A549 (cell line): ENCODE measurements around the gene PIP5K1B. TPM values are rescaled to one million over a fixed set of nuclear protein-coding genes. Genes with fewer than 3 reads are reported as not detected.

Source experiments
- ATAC-seq, 2 experiments: fragments of 200-7000 bp in 1 of 2; fragments of >200 bp in 1 of 2; cut with Nextera tagmentation in 1 of 2; cut with Tn5 transposase in 1 of 2; 3 replicates each; pipeline versions ENCODE4 v1.8.0 to v1.9.1; 2018 to 2020; ENCODE audit warnings: mild to moderate bottlenecking in 1 of 2, moderate library complexity in 1 of 2
- CTCF ChIA-PET: fragments of 300-600 bp; sonication (Branson Sonifier 250); formaldehyde crosslinking; extraction: SDS; loops from one replicate; lab custom pipeline; 2021; ENCODE audit warnings: antibody characterized with exemption, inconsistent platforms; lab: Yijun Ruan, JAX
- POLR2A ChIA-PET: fragments of 350-600 bp; formaldehyde crosslinking; extraction: SDS; loops from one replicate; lab custom pipeline; 2021; ENCODE audit warnings: antibody characterized with exemption, inconsistent platforms; lab: Yijun Ruan, JAX
- DNase-seq, 2 experiments: peaks; one replicate each; pipeline versions ENCODE4 v3.0.0 to v3.0.0-alpha.2; 2011 to 2016; ENCODE audit warnings: low read depth in 1 of 2, low spot score in 1 of 2
- FAIRE-seq: peaks from 2 replicates; lab custom pipeline; 2011; peaks lifted over from hg19 to GRCh38; lab: Jason Lieb, UNC
- H3K27ac ChIP-seq, 2 experiments: fragments of >200 bp; sonication (Bioruptor Twin); formaldehyde crosslinking; 3 replicates each; pipeline ENCODE4 v1.5.1; 2016 to 2017
- H3K4me1 ChIP-seq: fragments of >200 bp; sonication (Bioruptor Twin); formaldehyde crosslinking; 3 replicates; pipeline ENCODE4 v1.6.1; 2016
- H3K4me2 ChIP-seq: fragments of >200 bp; sonication (Bioruptor Twin); formaldehyde crosslinking; 3 replicates; pipeline ENCODE4 v1.6.1; 2016
- H3K4me3 ChIP-seq: fragments of >200 bp; sonication (Bioruptor Twin); formaldehyde crosslinking; 3 replicates; pipeline ENCODE4 v1.5.1; 2016
- H3K9me3 ChIP-seq: fragments of >200 bp; sonication (Bioruptor Twin); formaldehyde crosslinking; 3 replicates; pipeline ENCODE4 v1.6.1; 2016
- BHLHE40 ChIP-seq: IDR thresholded peaks from 2 replicates; pipeline ENCODE4 v1.6.1; 2012; ENCODE audit warnings: low read depth, low read length, inconsistent platforms
- CEBPB ChIP-seq, 2 experiments: fragments of >200 bp in 1 of 2; sonication (Bioruptor Twin) in 1 of 2; formaldehyde crosslinking in 1 of 2; IDR thresholded peaks; 2 replicates each; pipeline ENCODE4 v1.6.1; 2012 to 2016
- CHD4 ChIP-seq: fragments of 200-600 bp; sonication (generic); IDR thresholded peaks from 2 replicates; pipeline ENCODE4 v1.6.1; 2016; ENCODE audit warnings: antibody characterized with exemption, mild to moderate bottlenecking, borderline replicate concordance
- EHMT2 ChIP-seq: fragments of 200-600 bp; sonication (generic); IDR thresholded peaks from 2 replicates; pipeline ENCODE4 v1.6.1; 2016; ENCODE audit warnings: antibody characterized with exemption, low read depth, mild to moderate bottlenecking, moderate library complexity
- EP300 ChIP-seq, 2 experiments: fragments of >200 bp; sonication (Bioruptor Twin); formaldehyde crosslinking; IDR thresholded peaks; 2 replicates in 1 of 2; 3 replicates in 1 of 2; pipeline ENCODE4 v1.6.1; 2016 to 2017
- ESRRA ChIP-seq: fragments of 150-350 bp; IDR thresholded peaks from 2 replicates; pipeline ENCODE4 v1.6.1; 2014; ENCODE audit warnings: mild to moderate bottlenecking, low read length, borderline replicate concordance
- FOSL2 ChIP-seq, 2 experiments: fragments of 450-650 bp in 1 of 2; fragments of >200 bp in 1 of 2; sonication (Bioruptor Twin) in 1 of 2; formaldehyde crosslinking; IDR thresholded peaks; 2 replicates each; pipeline versions ENCODE4 v1.5.0 to v1.6.1; 2016 to 2020; ENCODE audit warnings: mild to moderate bottlenecking in 1 of 2, moderate library complexity in 1 of 2
- GATA3 ChIP-seq: IDR thresholded peaks from 2 replicates; pipeline ENCODE4 v1.6.1; 2012; ENCODE audit warnings: borderline replicate concordance
- HEYL ChIP-seq: fragments of 250-450 bp; sonication (Bioruptor Pico); IDR thresholded peaks from 2 replicates; pipeline ENCODE4 v1.8.0; 2021; ENCODE audit warnings: mild to moderate bottlenecking, moderate library complexity
- HMGXB4 ChIP-seq: fragments of 250-450 bp; sonication (Bioruptor Pico); IDR thresholded peaks from 2 replicates; pipeline ENCODE4 v1.5.0; 2021; ENCODE audit warnings: mild to moderate bottlenecking, moderate library complexity, borderline replicate concordance
- HOXA7 ChIP-seq: fragments of 250-450 bp; sonication (Bioruptor Pico); IDR thresholded peaks from 2 replicates; pipeline ENCODE4 v1.5.0; 2020; ENCODE audit warnings: mild to moderate bottlenecking, moderate library complexity
- JUN ChIP-seq, 2 experiments: fragments of >200 bp; sonication (Bioruptor Twin); formaldehyde crosslinking; IDR thresholded peaks; 2 replicates in 1 of 2; 3 replicates in 1 of 2; pipeline ENCODE4 v1.6.1; 2016 to 2017
- JUNB ChIP-seq: fragments of >200 bp; sonication (Bioruptor Twin); formaldehyde crosslinking; IDR thresholded peaks from 2 replicates; pipeline ENCODE4 v1.6.1; 2016
- KDM1A ChIP-seq: fragments of 200-600 bp; sonication (generic); IDR thresholded peaks from 2 replicates; pipeline ENCODE4 v1.6.1; 2016; ENCODE audit warnings: low read depth, mild to moderate bottlenecking
- KDM5A ChIP-seq: fragments of 200-600 bp; sonication (generic); IDR thresholded peaks from 2 replicates; pipeline ENCODE4 v1.6.1; 2016; ENCODE audit warnings: antibody characterized with exemption, mild to moderate bottlenecking
- MAFK ChIP-seq: fragments of 450-650 bp; IDR thresholded peaks from 2 replicates; pipeline ENCODE4 v1.6.1; 2014; ENCODE audit not compliant: partially characterized antibody
- NFE2L2 ChIP-seq: fragments of 150-350 bp; conservative IDR thresholded peaks from 2 replicates; pipeline ENCODE4 v1.6.1; 2014; ENCODE audit warnings: low read length
- NR3C1 ChIP-seq: fragments of >200 bp; sonication (Bioruptor Twin); formaldehyde crosslinking; IDR thresholded peaks from 3 replicates; pipeline ENCODE4 v1.6.1; 2017
- PHF8 ChIP-seq: fragments of 200-600 bp; sonication (generic); IDR thresholded peaks from 2 replicates; pipeline ENCODE4 v1.6.1; 2016; ENCODE audit warnings: low read depth, mild to moderate bottlenecking, antibody characterized with exemption, moderate library complexity, borderline replicate concordance
- POLR2A ChIP-seq: IDR thresholded peaks from 2 replicates; pipeline ENCODE4 v1.6.1; 2012; ENCODE audit warnings: mild to moderate bottlenecking, low read length
- POLR2AphosphoS2 ChIP-seq: conservative IDR thresholded peaks from 2 replicates; pipeline ENCODE4 v1.6.1; 2012; ENCODE audit warnings: low read length, improper control_type of control experiment, inconsistent platforms
- RAD21 ChIP-seq, 2 experiments: fragments of >200 bp in 1 of 2; sonication (Bioruptor Twin) in 1 of 2; formaldehyde crosslinking in 1 of 2; IDR thresholded peaks in 1 of 2; conservative IDR thresholded peaks in 1 of 2; 2 replicates in 1 of 2; 3 replicates in 1 of 2; pipeline ENCODE4 v1.6.1; 2012 to 2018; ENCODE audit warnings: inconsistent platforms in 1 of 2
- REST ChIP-seq: fragments of 200-600 bp; sonication (generic); IDR thresholded peaks from 2 replicates; pipeline ENCODE4 v1.6.1; 2016; ENCODE audit warnings: antibody characterized with exemption, mild to moderate bottlenecking, moderate library complexity
- RFX5 ChIP-seq: fragments of 450-650 bp; IDR thresholded peaks from 2 replicates; pipeline ENCODE4 v1.7.1; 2014; ENCODE audit warnings: antibody characterized with exemption, mild to moderate bottlenecking, moderate library complexity
- RNF2 ChIP-seq: fragments of 200-600 bp; sonication (generic); IDR thresholded peaks from 2 replicates; pipeline ENCODE4 v1.6.1; 2016; ENCODE audit warnings: low read depth, mild to moderate bottlenecking, antibody characterized with exemption, moderate library complexity, borderline replicate concordance
- TFCP2L1 ChIP-seq: fragments of 250-450 bp; sonication (Bioruptor Pico); IDR thresholded peaks from 2 replicates; pipeline ENCODE4 v1.5.0; 2021; ENCODE audit warnings: mild to moderate bottlenecking
- USF2 ChIP-seq: fragments of 450-650 bp; IDR thresholded peaks from 2 replicates; pipeline ENCODE4 v1.6.1; 2014; ENCODE audit warnings: antibody characterized with exemption
- ZC3H11A ChIP-seq: fragments of 450-650 bp; IDR thresholded peaks from 2 replicates; pipeline ENCODE4 v1.6.1; 2014; ENCODE audit warnings: antibody characterized with exemption, mild to moderate bottlenecking
- WGBS: methylation state at CpG from one replicate; pipeline ENCODE4 v1.1.6; 2017; ENCODE audit errors: missing lambda C conversion rate; 5-methylcytosine and 5-hydroxymethylcytosine counted together
- polyA plus RNA-seq, 4 experiments: library from polyadenylated mRNA; depleted of rRNA in 3 of 4; stranded (reverse); fragments of >200 nt; fragmentation: RNase III in 1 of 4; extraction: RNeasy Plus Mini Kit Qiagen cat#74134 plus additional on column Dnase treatment in 1 of 4; gene quantifications; 2 replicates in 3 of 4; 3 replicates in 1 of 4; pipeline ENCODE4 v1.2.3, GENCODE V29; 2011 to 2017
- TF ChIP-seq, protein P1 (sequence below): fragments of >200 bp; sonication (Bioruptor Twin); formaldehyde crosslinking; IDR thresholded peaks from 2 replicates; pipeline ENCODE4 v1.6.1; 2016

PIP5K1B gene
- polyA plus RNA-seq, 2 of the 4 experiments (the other 2 are of a cell fraction), result not detected

DNA sequence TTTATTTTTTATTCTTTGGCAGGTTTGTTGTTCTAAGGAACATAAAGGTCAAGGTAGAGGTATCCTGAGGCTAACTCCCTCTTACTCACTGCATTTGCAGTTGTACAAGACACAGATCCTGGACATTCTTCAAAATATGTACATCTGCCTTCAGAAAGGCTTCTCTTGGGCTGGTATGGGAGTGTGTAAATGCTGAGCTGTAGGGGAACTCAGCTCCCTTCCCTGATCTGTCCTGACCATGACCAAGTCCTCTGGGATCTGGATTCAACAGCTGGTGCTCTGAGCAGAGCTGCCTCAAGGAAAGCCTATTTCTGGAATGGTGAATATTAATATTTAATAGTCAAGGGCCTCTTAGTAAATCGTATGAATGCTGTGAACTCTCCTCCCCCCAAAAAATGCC, 191.4 kb downstream of the PIP5K1B start:
- ChIA-PET CTCF (interaction anchor here (0.9 kb wide), 1 partner anchor 12 kb away, joined by 4 read pairs; no protein-coding TSS in a partner anchor), POLR2A (no interaction called here)
- Histone ChIP-seq H3K4me1 (no peaks in the 10 kb centered on the region), H3K27ac (no peak overlapping the region), H3K4me3 (no peak overlapping the region), H3K4me2 (no peak overlapping the region), H3K9me3 (no peaks in the 10 kb centered on the region)
- FAIRE-seq (no peak), ATAC-seq (no peak), DNase-seq (no peak)
- WGBS, result 0% methylated on average over 1 of the region's 1 CpG
- TF ChIP-seq CEBPB (IDR thresholded peaks at IDR 0.05) (no peak), TFCP2L1 (CRISPR knock-in tag) (no peak), ZC3H11A (no peak), EHMT2 (no peak), PHF8 (no peak), JUNB (no peak), POLR2A (no peak), NFE2L2 (no peak), HEYL (CRISPR knock-in tag) (no peak), BHLHE40 (no peak), KDM5A (no peak), HOXA7 (CRISPR knock-in tag) (no peak), ESRRA (no peak), NR3C1 (no peak), KDM1A (no peak), RFX5 (no peak), HMGXB4 (no peak), REST (no peak), FOSL2 (IDR thresholded peaks at IDR 0.05) (no peak), FOSL2 (CRISPR knock-in tag; IDR thresholded peaks at IDR 0.05) (no peak), JUN (IDR thresholded peaks at IDR 0.05) (no peak)

GRCh38 chr9:68897577-68898145, 192.6 kb downstream of the PIP5K1B start:
- Histone ChIP-seq H3K4me2 (no peak overlapping the region), H3K4me3 (no peak overlapping the region), H3K4me1 (no peaks in the 10 kb centered on the region), H3K27ac (no peak overlapping the region), H3K9me3 (no peaks in the 10 kb centered on the region)
- FAIRE-seq, result no peak
- POLR2A ChIA-PET, result no interaction called here
- DNase-seq, result no peak
- CTCF ChIA-PET, result interaction anchor here (0.8 kb wide), 1 partner anchor 77 kb away, joined by 3 read pairs; no protein-coding TSS in a partner anchor
- 13% methylated on average over 5 of the region's 5 CpGs for WGBS
- ATAC-seq, result no peak
- TF ChIP-seq ZC3H11A, result no peak
- no peak for TF ChIP-seq RNF2
- no peak for TF ChIP-seq POLR2AphosphoS2
- TF ChIP-seq EHMT2, result no peak
- TF ChIP-seq TFCP2L1 (CRISPR knock-in tag), result no peak
- TF ChIP-seq KDM1A, result no peak
- no peak for TF ChIP-seq CHD4
- TF ChIP-seq EP300 (IDR thresholded peaks at IDR 0.05), result no peak
- TF ChIP-seq USF2, result no peak
- TF ChIP-seq GATA3, result no peak
- no peak for TF ChIP-seq MAFK
- TF ChIP-seq RAD21 (conservative IDR thresholded peaks at IDR 0.05 in 1 of 2, IDR thresholded peaks at IDR 0.05 in 1 of 2), result no peak
- TF ChIP-seq CEBPB (IDR thresholded peaks at IDR 0.05), result no peak
- no peak for TF ChIP-seq REST
- TF ChIP-seq, protein P1, sequence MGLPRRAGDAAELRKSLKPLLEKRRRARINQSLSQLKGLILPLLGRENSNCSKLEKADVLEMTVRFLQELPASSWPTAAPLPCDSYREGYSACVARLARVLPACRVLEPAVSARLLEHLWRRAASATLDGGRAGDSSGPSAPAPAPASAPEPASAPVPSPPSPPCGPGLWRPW, result no peak
